Measurements from ENCODE around the gene FAM98B.

Gene FAM98B

GRCh38 chr15:38463893-38464292 lies 10.0 kb downstream of the FAM98B start:
- DNase-seq = no peak

DNA sequence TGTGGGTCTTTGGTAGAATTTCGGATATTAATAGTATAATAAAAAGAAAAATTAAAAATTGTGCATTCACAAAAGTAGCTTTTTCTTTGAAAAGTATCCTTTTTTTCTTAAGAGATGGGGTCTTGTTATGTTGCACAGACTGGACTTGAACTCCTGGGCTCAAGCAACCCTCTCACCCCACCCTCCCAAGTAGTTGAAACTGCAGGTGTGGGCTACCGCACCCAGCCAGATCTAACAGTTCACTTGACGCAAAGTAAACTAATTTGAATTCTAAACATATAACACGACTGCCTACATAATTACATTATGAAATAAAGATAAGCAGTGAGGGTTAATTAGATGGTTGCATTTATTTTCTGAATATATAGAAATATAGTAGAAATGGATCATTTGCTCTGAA lies 10.7 kb downstream of the FAM98B start:
- DNase-seq = no peak

- no peak for DNase-seq
These were observed 16.9 kb downstream of the FAM98B start for GRCh38 chr15:38470816-38471215.

DNA sequence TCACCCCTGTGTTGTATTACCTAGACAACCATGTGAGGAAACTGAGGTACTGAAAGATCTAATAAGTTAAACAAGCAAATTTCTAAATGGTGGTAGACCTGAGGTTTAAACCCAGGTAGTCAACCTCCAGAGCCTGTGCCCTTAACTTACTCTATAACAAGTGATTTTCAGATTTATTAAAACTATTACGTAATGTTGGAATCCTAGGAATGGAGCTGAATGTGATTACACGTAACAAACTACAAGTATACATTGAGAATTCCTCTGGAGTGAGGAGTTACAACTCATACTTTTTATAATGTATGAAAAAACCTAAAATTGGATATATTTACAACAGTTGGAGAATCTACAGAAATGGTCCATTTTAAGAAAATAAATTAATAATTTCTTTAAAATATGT lies 18.0 kb downstream of the FAM98B start:
- DNase-seq = no peak

- DNase-seq = no peak
These were observed 20.3 kb downstream of the FAM98B start for GRCh38 chr15:38474155-38474757.

GRCh38 chr15:38475361-38475760 lies 21.4 kb downstream of the FAM98B start:
- no peak for DNase-seq

DNA sequence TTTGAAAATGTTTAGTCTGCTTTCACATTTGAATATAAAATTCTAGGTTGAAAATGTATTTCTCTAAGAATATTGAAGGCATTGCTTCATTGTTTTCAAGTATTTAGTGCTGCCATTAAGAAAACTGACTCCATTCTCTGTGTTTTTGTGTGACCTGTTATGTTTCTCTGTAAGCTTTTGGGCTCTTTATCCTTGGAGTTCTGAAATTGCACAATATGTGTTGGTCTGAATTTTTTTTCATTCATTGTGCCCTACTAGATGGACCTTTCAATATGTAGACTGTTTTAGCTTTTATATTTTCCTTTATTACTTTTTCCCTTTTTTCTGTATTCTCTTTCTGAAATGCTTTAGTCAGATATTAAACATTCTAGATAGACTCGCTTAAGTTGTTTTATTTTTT lies 22.2 kb downstream of the FAM98B start:
- DNase-seq = no peak

DNA sequence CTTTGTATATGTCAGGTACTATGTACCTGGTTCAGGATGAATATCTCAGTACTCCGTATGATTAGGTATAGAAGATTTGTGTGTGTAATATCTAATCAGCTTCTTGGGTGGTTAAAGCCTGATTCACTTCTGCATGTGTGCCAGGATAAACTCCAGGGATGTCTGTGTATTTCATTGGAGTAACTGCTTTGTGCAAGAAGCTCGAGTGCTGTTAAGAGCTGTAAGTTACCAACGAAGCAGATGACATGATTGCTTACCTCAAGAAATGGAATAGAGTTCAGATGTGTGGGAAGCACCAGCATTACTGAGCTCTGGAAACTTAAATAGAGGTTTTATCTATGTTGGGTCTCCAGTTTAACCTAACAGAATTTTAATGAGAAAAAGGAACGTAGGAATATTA lies 23.7 kb downstream of the FAM98B start:
- DNase-seq = no peak

DNA sequence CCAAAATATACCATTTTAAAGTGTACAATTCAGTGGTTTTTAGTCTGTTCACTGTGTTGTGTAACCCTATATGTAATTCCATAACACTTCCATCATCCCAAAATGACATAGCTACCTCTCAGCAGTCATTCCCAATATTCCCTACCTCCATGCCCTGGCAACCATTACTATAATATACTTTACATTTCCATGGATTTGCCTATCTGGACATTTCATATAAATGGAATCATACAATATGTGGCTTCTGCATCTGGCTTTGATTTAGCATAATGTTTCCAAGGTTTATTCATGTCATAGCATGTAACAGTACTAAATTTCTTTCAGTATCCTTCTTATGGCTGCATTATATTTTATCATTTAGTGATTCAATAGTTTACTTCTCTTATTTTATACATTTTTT lies 25.3 kb downstream of the FAM98B start:
- DNase-seq = no peak

DNA sequence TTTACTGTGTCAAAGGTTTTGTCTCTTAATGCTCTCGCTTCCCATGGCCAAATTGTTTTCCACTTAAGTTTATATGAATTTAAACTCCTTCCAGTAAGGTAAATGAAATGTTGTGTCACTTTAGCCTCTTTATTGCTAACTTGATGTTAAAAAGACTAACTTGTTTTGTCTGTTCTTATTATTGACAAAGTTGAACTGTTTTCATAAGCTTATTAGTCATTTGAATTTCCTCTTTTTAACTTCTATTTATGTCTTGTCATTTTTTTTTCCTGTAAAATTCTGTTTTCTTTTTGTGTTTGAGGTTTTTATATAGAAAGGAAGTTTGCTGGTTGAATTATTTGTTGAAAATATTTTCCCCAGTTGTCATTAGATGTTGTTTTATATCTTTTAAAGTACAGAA lies 25.8 kb downstream of the FAM98B start:
- no peak for DNase-seq

GRCh38 chr15:38481113-38481512 lies 27.2 kb downstream of the FAM98B start:
- no peak for DNase-seq

GRCh38 chr15:38481761-38482160 lies 27.8 kb downstream of the FAM98B start:
- no peak for DNase-seq

DNA sequence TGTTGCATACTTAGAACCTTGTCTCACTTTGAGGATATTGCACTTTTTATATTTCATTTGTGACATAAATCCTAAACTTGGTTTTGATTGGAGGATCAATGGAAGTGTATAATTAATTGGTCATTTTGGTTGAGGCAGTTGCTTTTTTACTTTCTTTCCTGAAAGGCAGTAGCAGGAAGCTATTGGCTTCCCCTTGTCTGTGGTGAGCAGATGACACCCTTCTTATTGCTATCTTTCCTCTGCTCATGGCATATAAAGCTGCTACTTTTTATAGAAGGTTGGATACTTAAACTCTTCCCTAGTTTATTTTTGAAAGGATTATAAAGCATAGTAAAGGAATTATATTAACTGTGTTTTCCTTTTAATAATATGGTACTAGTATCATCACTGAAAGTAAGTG lies 28.6 kb downstream of the FAM98B start:
- DNase-seq = no peak

DNA sequence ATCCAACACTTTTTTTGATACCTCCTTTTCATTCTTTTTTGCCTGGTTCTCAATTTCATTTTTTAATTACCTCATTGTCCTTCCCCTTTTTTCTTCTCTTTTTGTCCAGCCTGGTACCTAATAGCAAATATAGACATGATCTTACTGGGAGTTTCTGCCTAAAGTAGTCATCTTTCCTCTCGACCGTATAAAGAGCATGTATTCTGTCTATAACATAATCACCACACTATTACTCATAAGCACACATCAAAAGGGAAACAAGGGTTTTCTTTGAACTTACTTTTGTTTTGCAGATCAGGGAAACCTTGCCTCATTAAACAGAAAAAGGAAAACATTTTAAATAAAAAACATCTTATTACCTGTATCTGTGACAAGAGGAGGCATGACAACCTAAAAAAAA lies 33.0 kb downstream of the FAM98B start:
- no peak for DNase-seq

GRCh38 chr15:38487378-38487777 lies 33.5 kb downstream of the FAM98B start:
- DNase-seq = no peak

GRCh38 chr15:38490242-38490922 lies 36.5 kb downstream of the FAM98B start:
- peak; percentile 42 for DNase-seq

- DNase-seq = no peak
These were observed 42.2 kb downstream of the FAM98B start for GRCh38 chr15:38496151-38496550.

- DNase-seq = no peak
These were observed 45.7 kb downstream of the FAM98B start for GRCh38 chr15:38499651-38500050.

DNA sequence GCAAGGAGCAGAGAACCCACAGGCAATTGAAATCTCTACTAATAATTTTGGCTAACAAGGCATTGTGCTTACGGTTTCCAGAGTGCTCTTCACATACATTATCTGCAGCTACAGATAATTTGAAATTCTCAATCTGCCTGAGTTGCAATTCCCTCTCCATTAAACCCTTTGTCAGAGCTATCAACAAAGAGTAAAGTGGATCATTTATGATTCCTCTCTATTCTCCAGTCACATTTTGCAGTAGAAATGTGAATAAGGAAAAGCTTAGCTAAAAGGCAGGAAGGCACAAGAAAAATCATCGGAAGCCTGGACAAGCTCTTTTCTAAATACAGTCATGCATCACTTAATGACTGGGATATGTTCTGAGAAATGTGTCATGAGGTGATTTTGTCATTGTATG lies 49.6 kb downstream of the FAM98B start:
- no peak for DNase-seq

- DNase-seq = no peak
These were observed 50.9 kb downstream of the FAM98B start for GRCh38 chr15:38504680-38505467.

- DNase-seq = no peak
These were observed 53.1 kb downstream of the FAM98B start for GRCh38 chr15:38506997-38507396.

DNA sequence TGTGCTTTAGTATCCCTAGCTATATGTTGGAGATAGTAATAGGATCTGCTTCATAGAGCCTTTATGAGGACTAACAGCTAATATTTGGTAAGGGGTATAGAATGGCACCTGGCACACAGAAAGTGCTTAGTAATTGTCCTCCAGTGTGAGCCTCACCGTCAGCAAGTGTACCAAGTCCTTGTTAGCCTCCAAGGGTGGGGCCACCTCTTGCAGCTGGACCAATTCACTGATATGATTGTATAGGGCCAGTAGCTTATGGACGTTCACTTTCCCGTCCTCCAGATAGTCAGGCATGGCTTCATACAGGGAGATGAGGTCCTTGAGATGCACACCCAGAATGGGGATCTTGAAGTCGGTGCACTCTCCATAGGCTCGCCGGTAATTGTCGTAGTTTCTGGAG lies 53.6 kb downstream of the FAM98B start:
- no peak for DNase-seq

DNA sequence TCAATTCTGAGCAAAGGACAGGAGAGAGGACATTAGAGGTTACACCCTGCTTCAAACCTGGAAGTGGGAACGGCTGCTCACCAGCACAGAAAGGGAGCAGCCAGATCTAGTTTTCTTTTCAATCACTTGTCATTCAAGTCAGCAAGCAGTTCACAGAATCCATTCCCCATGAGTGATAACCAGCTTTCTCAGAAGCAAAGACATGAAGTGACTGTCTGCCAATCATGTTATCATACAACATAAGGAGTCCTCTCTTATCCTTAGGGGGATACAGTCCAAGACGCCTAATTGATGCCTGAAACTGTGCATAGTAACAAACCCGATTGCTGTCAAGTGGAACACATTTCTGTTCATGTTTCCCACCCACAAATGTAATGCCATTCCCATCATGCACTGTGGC lies 54.7 kb downstream of the FAM98B start:
- no peak for DNase-seq

DNA sequence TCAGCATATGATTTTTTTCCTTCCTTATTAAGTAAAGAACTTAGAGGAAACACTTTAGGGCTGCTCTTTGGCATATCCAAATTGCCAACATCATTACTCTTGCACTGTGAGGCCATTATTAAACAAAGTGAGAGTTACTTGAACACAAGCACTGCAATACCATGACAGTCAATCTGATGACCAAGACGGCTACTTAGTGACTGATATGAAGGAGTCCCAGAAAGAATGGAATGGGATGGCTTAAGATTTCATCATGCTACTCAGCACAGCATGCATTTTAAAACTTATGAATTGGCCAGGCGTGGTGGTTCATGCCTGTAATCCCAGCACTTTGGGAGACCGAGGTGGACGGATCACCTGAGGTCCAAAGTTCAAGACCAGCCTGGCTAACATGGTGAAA lies 55.2 kb downstream of the FAM98B start:
- DNase-seq = no peak
